DMS 273 treated with DMSO at 0.1 percent for 48 hours (cell line): ENCODE results near the gene BLM.

ENCODE experiments used
- DNase-seq: peaks from one replicate; lab custom pipeline; 2025; lab: John Stamatoyannopoulos, UW

The BLM gene

GRCh38 chr15:90851114-90851513 is 134.0 kb downstream of the BLM start:
- no peak for DNase-seq

- no peak for DNase-seq
These were observed 134.8 kb downstream of the BLM start for GRCh38 chr15:90851940-90852339.

- DNase-seq: no peak
These were observed 138.0 kb downstream of the BLM start for GRCh38 chr15:90855139-90855538.

GRCh38 chr15:90857337-90857736 is 140.2 kb downstream of the BLM start:
- DNase-seq: no peak

- DNase-seq: no peak
These were observed 140.8 kb downstream of the BLM start for GRCh38 chr15:90857883-90858443.

GRCh38 chr15:90859234-90860131 is 142.3 kb downstream of the BLM start:
- DNase-seq: no peak

GRCh38 chr15:90860450-90860849 is 143.3 kb downstream of the BLM start:
- DNase-seq: no peak

GRCh38 chr15:90860942-90861675 is 144.0 kb downstream of the BLM start:
- no peak for DNase-seq

- DNase-seq: no peak
These were observed 145.3 kb downstream of the BLM start for GRCh38 chr15:90862487-90862886.

- DNase-seq: no peak
These were observed 146.0 kb downstream of the BLM start for GRCh38 chr15:90862964-90863778.

- DNase-seq: no peak
These were observed 146.8 kb downstream of the BLM start for GRCh38 chr15:90863987-90864386.

GRCh38 chr15:90864507-90864906 is 147.4 kb downstream of the BLM start:
- DNase-seq: no peak

GRCh38 chr15:90865702-90866101 is 148.6 kb downstream of the BLM start:
- DNase-seq: no peak
